Upper lobe of left lung (tissue), 6 donors: ENCODE measurements around the gene GALNT10. TPM values are rescaled to one million over a fixed set of nuclear protein-coding genes. Genes with fewer than 3 reads are reported as not detected.

ENCODE experiments used
- ATAC-seq, 2 donors: fragments of 200-7000 bp; cut with Tn5 transposase; one replicate each; pipeline ENCODE4 v1.9.1; 2022; ENCODE audit warnings: mild to moderate bottlenecking in 2 of 2, moderate library complexity in 2 of 2; ENCODE audit not compliant: low FRiP score in 2 of 2
- DNase-seq, 2 donors: peaks; one replicate each; pipeline ENCODE4 v3.0.0-alpha.2; 2019 to 2020
- H3K27ac ChIP-seq, 4 donors: fragments of 200-600 bp; sonication (generic); one replicate each; pipeline ENCODE4 v1.5.1; 2016 to 2019
- H3K27me3 ChIP-seq, 4 donors: fragments of 200-600 bp; sonication (generic); one replicate each; pipeline ENCODE4 v1.5.1; 2017 to 2019
- H3K36me3 ChIP-seq, 4 donors: fragments of 200-600 bp; sonication (generic); one replicate each; pipeline ENCODE4 v1.5.1; 2016 to 2019
- H3K4me1 ChIP-seq, 4 donors: fragments of 200-600 bp; sonication (generic); one replicate each; pipeline ENCODE4 v1.5.1; 2018 to 2019
- H3K4me3 ChIP-seq, 4 donors: fragments of 200-600 bp; sonication (generic); one replicate each; pipeline ENCODE4 v1.5.1; 2017 to 2019; ENCODE audit warnings: mild to moderate bottlenecking in 2 of 4, moderate library complexity in 1 of 4
- H3K9me3 ChIP-seq, 4 donors: fragments of 200-600 bp; sonication (generic); one replicate each; pipeline ENCODE4 v1.5.1; 2018 to 2019
- CTCF ChIP-seq, 6 experiments: fragments of 450-650 bp in 4 of 6; fragments of 200-600 bp in 2 of 6; sonication (generic) in 2 of 6; IDR thresholded peaks; one replicate each; pipeline ENCODE4 v1.5.1; 2016 to 2019; ENCODE audit warnings: antibody characterized with exemption in 6 of 6
- EP300 ChIP-seq, 4 donors: sonication (generic); formaldehyde crosslinking; IDR thresholded peaks; one replicate each; pipeline ENCODE4 v1.5.1; 2017; ENCODE audit warnings: antibody characterized with exemption in 4 of 4, control low read depth in 2 of 4
- POLR2A ChIP-seq, 4 donors: fragments of 450-650 bp; IDR thresholded peaks; one replicate each; pipeline ENCODE4 v1.5.1; 2016 to 2017; ENCODE audit warnings: antibody characterized with exemption in 4 of 4, mild to moderate bottlenecking in 2 of 4
- POLR2AphosphoS5 ChIP-seq, 2 donors: sonication (generic); formaldehyde crosslinking; IDR thresholded peaks; one replicate each; pipeline ENCODE4 v1.5.1; 2017; ENCODE audit warnings: antibody characterized with exemption in 2 of 2
- WGBS, 2 donors: methylation state at CpG; one replicate each; pipeline ENCODE4 v1.1.5; 2017 to 2018; 5-methylcytosine and 5-hydroxymethylcytosine counted together
- total RNA-seq, 6 donors: library from RNA; depleted of rRNA in 4 of 6; stranded (reverse); fragments of >200 nt in 4 of 6; gene quantifications; one replicate each; pipeline versions ENCODE4 v1.1.0 to v1.2.1, GENCODE V29; 2016 to 2021
- donor health status: DM: no; HTN: no; CAD: no; lungs with moderate emphysema.
- donor health status: DM: no; HTN: yes; CAD: no; lungs with severe emphysema.

Gene GALNT10
- total RNA-seq, 6 donors from 2014 or later = 38.6 to 118 (median 66.4) TPM

DNA sequence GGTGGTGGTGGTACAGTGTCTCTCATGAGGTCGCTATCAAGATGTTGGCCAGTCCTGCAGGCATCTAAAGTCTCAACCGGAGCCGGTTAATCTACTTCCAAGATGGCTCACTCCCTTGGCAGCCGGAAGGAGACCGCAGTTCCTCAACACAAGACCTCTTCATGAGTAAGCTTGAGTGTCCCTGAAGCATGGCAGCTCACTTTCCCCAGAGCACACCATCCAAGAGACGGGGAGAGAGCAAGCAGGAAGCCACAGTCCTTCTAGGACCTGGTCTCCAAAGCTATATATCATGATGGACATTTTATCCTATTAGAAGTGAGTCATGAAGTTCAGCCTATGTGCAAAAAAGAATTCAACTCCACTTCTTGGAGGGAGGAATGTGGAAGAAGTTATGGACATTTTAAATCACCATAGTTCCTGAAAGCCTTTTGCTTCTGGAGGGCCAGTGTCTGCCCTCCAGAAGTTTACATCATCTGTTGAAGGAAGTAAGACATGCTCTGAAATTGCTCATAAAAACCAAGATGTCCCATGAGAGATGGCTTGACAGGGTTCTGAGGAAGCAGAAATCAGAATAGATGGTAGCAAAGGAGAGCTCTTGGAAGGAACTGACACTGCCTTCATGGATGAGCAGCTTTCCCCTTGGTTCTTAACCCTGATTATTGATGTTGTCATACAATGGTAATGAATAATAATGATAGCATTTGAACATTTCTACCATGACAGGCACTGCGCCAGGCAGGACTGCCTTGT lies 21.3 kb downstream of the GALNT10 start:
- DNase-seq = no peak
- H3K27ac ChIP-seq = no peak overlapping the region
- H3K27me3 ChIP-seq = no peaks in the 10 kb centered on the region
- WGBS, 2 donors = 96 to 97% methylated on average over 7 of the region's 7 CpGs
- TF ChIP-seq POLR2A (IDR thresholded peaks at IDR 0.05) (no peak), POLR2AphosphoS5 (IDR thresholded peaks at IDR 0.05) (no peak), CTCF (IDR thresholded peaks at IDR 0.05) (no peak), EP300 (IDR thresholded peaks at IDR 0.05) (no peak)
- ATAC-seq = no peak
- H3K4me1 ChIP-seq = no peaks in the 10 kb centered on the region
- peaks cover 0 to 9% (median 0%) of the 10 kb centered on the region in 4 donors for H3K36me3 ChIP-seq
- H3K4me3 ChIP-seq = no peak overlapping the region
- H3K9me3 ChIP-seq = no peaks in the 10 kb centered on the region

- ATAC-seq = no peak
- Histone ChIP-seq H3K27me3 (no peaks in the 10 kb centered on the region), H3K27ac (no peak overlapping the region), H3K4me3 (no peak overlapping the region), H3K36me3 (peaks cover 0 to 4% (median 0%) of the 10 kb centered on the region in 4 donors), H3K9me3 (no peaks in the 10 kb centered on the region), H3K4me1 (no peaks in the 10 kb centered on the region)
- TF ChIP-seq POLR2AphosphoS5 (IDR thresholded peaks at IDR 0.05) (no peak), EP300 (IDR thresholded peaks at IDR 0.05) (no peak), CTCF (IDR thresholded peaks at IDR 0.05) (no peak)
- WGBS, 2 donors = 83 to 86% methylated on average over 4 of the region's 4 CpGs
- DNase-seq = no peak
These were observed 23.1 kb downstream of the GALNT10 start for GRCh38 chr5:154213592-154213991.

GRCh38 chr5:154214371-154215106 lies 24.0 kb downstream of the GALNT10 start:
- H3K36me3 ChIP-seq = peaks cover 0 to 9% (median 3%) of the 10 kb centered on the region in 4 donors
- WGBS, 2 donors = 53 to 64% methylated on average over 5 of the region's 5 CpGs
- H3K9me3 ChIP-seq = no peaks in the 10 kb centered on the region
- H3K27me3 ChIP-seq = no peaks in the 10 kb centered on the region
- DNase-seq = no peak
- no peak overlapping the region for H3K27ac ChIP-seq
- ATAC-seq = peak in 1 of 2 donors; percentile 76
- no peaks in the 10 kb centered on the region for H3K4me1 ChIP-seq
- no peak for TF ChIP-seq POLR2AphosphoS5 (IDR thresholded peaks at IDR 0.05)
- no peak for TF ChIP-seq CTCF (IDR thresholded peaks at IDR 0.05)
- TF ChIP-seq POLR2A (IDR thresholded peaks at IDR 0.05) = no peak
- TF ChIP-seq EP300 (IDR thresholded peaks at IDR 0.05) = no peak
- no peak overlapping the region for H3K4me3 ChIP-seq

DNA sequence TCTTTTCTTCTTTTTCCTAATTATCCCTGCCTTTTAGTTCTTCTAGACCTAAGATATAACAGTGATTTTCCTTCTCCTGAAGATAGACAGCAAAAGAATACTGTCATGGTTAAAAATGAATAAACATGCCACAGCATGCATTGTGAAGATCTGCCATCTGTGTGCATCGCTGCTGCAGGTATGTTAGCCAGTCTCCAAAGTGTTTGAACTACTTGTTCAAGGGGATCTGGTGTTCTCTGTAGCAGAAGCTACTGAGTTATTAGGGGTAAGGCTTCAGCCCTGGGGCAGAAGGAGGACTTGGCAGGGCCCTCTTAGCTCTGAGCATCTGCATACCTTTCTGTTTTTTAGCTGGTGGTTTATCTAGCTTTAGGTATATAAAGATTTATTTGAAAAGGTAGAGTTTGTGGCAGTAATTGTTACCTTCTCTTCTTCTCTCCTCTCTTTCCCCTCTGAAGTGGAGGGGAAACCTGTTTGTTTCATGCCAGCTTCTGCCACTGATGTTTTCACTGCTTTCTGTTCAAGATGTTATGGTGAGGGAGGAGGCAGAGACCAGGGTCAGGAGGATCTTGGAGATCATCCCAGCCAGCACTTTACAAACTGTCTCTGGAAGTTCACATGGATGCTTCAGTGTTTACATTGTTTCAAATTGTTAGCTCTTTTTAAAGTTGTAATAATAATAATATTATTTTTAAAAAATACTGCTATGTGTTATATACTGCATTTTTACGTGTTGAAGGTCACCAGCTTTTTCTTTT lies 25.2 kb downstream of the GALNT10 start:
- H3K9me3 ChIP-seq = no peaks in the 10 kb centered on the region
- H3K36me3 ChIP-seq = peaks cover 0 to 11% (median 3%) of the 10 kb centered on the region in 4 donors
- peaks cover 0 to under 1% (median under 1%) of the 10 kb centered on the region in 4 donors for H3K4me1 ChIP-seq
- H3K27me3 ChIP-seq = no peaks in the 10 kb centered on the region
- DNase-seq (no peak), ATAC-seq (no peak)
- 83 to 87% methylated on average over 2 of the region's 2 CpGs for WGBS, 2 donors
- TF ChIP-seq EP300 (IDR thresholded peaks at IDR 0.05) (no peak), POLR2A (IDR thresholded peaks at IDR 0.05) (no peak), CTCF (IDR thresholded peaks at IDR 0.05) (no peak), POLR2AphosphoS5 (IDR thresholded peaks at IDR 0.05) (no peak)
- H3K4me3 ChIP-seq = no peak overlapping the region
- H3K27ac ChIP-seq = no peak overlapping the region
